ENCODE measurements around the gene MT2A. TPM values are rescaled to one million over a fixed set of nuclear protein-coding genes. Genes with fewer than 3 reads are reported as not detected.
"Not testable (repeated sequence)": the region's sequence is repeated elsewhere in the genome, so short reads cannot be mapped to it uniquely, and the experiment has no call there.

MT2A gene
- polyA plus RNA-seq (2012; ENCODE audit: insufficient read depth, insufficient read length), result 224 TPM

DNA sequence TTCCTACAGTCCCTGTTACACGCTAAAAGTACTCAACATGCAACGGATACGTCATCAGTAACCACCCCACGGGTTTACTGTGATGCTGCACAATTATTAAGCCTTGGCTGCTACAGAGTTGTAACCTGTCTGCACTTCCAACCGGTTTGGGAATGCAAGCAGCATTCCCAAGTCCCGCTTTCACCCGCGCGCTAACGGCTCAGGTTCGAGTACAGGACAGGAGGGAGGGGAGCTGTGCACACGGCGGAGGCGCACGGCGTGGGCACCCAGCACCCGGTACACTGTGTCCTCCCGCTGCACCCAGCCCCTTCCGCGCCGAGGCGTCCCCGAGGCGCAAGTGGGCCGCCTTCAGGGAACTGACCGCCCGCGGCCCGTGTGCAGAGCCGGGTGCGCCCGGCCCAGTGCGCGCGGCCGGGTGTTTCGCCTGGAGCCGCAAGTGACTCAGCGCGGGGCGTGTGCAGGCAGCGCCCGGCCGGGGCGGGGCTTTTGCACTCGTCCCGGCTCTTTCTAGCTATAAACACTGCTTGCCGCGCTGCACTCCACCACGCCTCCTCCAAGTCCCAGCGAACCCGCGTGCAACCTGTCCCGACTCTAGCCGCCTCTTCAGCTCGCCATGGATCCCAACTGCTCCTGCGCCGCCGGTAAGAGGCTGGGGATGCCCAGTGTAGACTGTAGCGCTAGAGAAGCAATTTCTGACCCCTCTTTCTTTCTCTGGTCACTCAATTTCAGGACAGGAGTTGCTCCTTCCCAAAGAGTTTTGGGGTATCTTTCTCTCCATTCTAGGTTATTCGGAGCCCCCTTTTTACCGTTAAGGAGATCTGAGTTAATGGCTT, at the start of gene MT2A:
Gene MT2A (plus strand): TSS at position 542 of the 833 bp plus-strand sequence. CDS start 72 bp downstream, at position 614.
- H3K4me3 ChIP-seq (ENCODE audit: low read length), result peak within 1 kb of the TSS; percentile 84
- DNase-seq (ENCODE audit: low read depth, low spot score), result peak; percentile 88

GRCh38 chr16:56559109-56559508, 49.3 kb upstream of the MT2A start:
- DNase-seq (ENCODE audit: low read depth, low spot score), result no peak
- no peak overlapping the region for H3K4me3 ChIP-seq (ENCODE audit: low read length)

DNA sequence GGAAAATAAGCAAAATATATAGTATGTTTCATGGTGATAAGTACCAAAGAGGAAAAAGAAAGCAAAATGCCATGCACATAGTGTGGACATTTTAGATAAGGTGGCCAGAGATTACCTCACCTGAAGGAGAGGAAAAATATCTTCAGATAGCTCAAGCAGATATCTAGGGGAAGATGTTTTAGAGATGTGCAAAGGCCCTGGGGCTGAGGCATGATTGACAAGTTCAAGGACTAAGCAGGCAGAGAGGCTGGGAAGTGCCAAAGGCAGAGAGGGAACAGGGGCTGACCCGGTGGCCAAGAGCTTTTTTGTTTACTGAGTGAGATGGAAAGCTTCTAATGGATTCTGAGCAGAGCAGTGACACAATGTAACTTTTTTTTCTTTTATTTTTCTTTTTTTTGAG, 47.9 kb upstream of the MT2A start:
- DNase-seq (ENCODE audit: low read depth, low spot score), result no peak
- no peak overlapping the region for H3K4me3 ChIP-seq (ENCODE audit: low read length)

DNA sequence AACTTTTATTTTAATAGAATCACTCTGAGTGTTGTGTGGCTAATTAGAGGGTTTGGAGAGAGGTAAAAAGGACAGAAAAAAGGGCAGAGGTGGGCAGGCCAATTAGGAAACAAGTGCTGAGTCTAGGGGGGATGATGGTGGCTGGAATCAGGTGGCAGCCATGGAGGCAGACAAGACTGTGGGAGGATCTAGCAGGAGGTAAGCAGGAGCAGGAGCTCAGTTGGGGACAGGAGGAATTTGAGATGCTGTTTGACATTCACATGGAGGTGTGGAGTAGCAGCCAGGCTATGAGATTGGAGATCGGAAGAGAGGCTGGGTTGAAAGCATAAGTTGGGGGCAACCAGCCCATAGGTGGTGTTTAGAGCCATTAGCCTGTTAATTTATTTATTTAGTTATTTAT, 47.3 kb upstream of the MT2A start:
- DNase-seq (ENCODE audit: low read depth, low spot score), result no peak
- no peak overlapping the region for H3K4me3 ChIP-seq (ENCODE audit: low read length)

DNA sequence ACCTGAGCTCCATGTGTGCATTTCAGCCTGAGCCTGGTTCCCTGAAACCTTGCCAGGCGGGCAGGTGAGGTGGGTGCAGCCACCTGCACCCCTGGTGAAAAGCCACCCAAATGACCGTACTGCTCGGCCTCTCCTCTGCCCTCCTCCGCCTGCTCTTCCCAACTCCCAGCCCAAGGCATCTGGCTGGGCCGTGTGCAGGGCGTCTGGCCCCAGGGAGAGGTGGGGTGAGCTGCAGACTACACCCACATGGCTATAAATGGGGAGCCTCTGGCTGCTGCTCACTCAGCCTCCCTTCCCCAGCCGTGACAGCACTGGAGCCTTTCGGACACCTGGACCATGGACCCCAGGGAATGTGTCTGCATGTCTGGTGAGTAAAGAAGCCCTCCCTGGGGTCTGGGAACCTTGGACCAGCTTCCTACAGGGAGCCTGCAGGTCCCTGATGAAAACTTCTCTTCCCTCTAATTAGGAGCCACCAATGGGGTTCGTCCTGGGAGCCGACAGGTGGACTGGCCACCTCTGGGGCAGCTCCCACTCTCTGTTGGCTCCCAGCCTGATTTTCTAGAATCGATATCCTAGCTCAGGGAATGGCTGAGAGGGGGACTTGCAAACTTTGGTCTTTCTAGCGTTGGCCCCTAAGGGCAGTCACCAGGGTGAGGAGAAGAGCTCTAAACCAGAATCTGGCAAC, 43.4 kb upstream of the MT2A start, which contains the start of gene MT4:
Gene MT4 (plus strand): TSS at position 281 of the 685 bp plus-strand sequence. CDS start 56 bp downstream, at position 337.
- DNase-seq (ENCODE audit: low read depth, low spot score), result no peak
- H3K4me3 ChIP-seq (ENCODE audit: low read length), result no peak within 1 kb of the TSS

GRCh38 chr16:56569971-56570370, 38.4 kb upstream of the MT2A start:
- DNase-seq (ENCODE audit: low read depth, low spot score), result no peak
- H3K4me3 ChIP-seq (ENCODE audit: low read length), result no peak overlapping the region

DNA sequence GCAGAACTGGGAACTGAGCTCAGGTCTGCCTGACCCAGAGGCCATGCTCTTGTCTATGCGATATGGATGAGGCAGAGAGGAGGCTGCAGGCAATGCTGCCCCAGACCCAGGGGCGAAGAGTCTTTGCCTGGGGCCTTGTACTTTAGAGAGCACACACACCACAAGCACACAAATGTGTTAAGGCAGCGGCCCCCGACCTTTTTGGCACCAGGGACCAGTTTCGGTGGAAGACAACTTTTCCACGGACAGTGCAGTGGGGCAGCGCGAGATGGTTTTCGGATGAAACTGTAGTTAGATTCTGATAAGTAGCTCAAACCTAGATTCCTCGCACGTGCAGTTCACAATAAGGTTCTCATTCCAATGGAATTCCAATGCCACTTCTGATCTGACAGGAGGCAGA, 36.9 kb upstream of the MT2A start:
- H3K4me3 ChIP-seq (ENCODE audit: low read length), result no peak overlapping the region
- DNase-seq (ENCODE audit: low read depth, low spot score), result no peak

GRCh38 chr16:56574625-56575024, 33.8 kb upstream of the MT2A start:
- no peak overlapping the region for H3K4me3 ChIP-seq (ENCODE audit: low read length)
- no peak for DNase-seq (ENCODE audit: low read depth, low spot score)

DNA sequence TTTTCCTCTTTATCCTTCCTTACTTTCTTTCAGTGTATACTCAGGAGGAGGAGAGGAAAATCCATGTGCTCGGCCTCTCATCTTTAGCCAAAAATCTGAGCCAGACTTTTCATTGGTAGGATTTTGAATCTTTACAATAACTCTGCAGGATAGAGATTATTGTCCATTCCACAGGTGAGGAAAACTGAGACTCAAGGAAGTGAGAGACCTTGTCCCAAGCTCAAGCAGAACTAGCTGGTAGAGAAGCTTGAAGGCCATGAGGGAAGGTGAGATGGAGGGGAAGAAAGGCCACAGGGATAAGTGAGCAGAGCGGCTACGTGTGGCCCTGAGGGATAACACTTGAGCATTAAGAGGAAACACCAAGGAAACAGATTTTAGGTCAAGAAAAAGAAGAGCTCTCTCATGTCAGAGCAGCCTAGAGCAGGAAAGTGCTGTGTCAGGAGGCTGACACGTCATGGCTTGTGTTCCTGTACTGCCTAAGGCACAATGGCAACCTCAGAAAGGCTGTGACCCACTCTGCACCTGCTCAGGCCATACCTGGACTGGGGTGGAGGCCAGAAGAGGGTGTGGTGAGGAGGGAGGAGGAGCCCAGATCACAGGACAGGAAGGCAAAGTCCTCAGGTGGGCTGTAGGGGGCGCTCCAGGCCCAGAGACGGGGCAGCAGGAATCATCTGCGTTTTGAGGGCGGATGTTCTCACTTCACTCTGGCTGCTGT, 31.6 kb upstream of the MT2A start:
- DNase-seq (ENCODE audit: low read depth, low spot score), result peak; percentile 60
- H3K4me3 ChIP-seq (ENCODE audit: low read length), result no peak overlapping the region

DNA sequence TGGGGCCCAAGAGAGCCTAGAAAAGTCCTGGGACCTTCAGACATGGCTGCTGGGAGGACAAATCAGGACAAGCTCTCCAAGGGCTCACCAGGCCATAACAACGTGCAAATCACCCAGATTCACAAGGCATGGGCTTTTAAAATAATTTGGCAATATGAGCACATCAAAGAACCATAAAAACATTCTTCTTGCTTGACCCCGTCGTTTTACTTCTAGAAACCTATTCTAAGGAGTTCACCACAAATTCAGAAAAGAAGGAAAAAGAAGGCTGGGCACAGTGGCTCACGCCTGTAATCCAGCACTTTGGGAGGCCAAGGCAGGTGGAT, 31.1 kb upstream of the MT2A start:
- DNase-seq (ENCODE audit: low read depth, low spot score), result no peak
- no peak overlapping the region for H3K4me3 ChIP-seq (ENCODE audit: low read length)

DNA sequence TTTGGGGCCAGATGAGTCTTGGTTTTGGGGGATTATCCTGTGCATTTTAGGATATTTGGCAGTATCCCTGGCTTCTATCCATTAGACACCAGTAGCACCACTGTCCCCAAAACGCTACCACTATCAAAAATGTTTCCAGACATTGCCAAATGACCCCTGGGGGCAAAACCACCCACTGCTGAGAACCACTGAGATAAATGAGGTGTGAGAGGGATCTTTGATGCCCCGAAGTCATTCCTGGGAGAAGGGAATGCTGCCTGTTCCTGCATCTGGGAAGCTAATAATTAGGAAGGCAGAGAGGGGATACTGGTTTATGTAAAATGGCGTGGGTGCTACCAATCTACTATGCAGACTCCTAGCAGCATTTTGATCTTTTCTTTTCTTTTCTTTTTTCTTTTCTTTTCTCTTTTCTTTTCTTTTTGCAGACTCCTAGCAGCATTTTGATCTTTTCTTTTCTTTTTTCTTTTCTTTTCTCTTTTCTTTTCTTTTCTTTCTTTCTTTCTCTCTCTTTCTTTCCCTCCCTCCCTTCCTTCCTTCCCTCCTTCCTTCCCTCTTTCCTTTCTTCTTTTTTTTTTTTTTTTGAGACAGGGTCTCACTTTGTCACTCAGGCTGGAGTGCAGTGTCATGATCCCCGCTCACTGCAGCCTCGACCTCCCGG, 27.9 kb upstream of the MT2A start:
- no peak overlapping the region for H3K4me3 ChIP-seq (ENCODE audit: low read length)

DNA sequence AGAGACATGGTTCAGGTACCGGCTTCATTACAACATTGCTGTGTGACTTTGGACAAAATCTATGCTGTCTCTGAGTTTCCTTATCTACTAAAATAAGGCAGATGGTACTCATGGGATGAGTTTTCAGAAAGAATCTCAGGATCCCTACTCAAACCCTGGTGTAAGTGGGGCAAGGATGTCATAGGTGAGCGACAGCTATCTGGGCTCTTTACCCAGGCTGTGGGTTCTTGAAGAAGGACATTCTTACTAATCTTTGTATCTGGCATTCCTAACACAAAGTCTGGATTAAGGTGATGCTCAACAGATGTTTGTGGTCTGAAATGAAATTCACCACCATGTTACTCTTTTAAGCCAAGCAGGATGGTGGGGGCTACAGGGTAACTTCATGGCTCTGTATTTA, 25.5 kb upstream of the MT2A start:
- DNase-seq (ENCODE audit: low read depth, low spot score); H3K4me3 ChIP-seq (ENCODE audit: low read length): not testable (repeated sequence)

More for the DNA sequence above, 27.9 kb upstream of the MT2A start:
- no peak for DNase-seq (ENCODE audit: low read depth, low spot score)

- DNase-seq (ENCODE audit: low read depth, low spot score), result no peak
- H3K4me3 ChIP-seq (ENCODE audit: low read length), result no peak overlapping the region
Measured at GRCh38 chr16:56583351-56584168, 24.8 kb upstream of the MT2A start.

DNA sequence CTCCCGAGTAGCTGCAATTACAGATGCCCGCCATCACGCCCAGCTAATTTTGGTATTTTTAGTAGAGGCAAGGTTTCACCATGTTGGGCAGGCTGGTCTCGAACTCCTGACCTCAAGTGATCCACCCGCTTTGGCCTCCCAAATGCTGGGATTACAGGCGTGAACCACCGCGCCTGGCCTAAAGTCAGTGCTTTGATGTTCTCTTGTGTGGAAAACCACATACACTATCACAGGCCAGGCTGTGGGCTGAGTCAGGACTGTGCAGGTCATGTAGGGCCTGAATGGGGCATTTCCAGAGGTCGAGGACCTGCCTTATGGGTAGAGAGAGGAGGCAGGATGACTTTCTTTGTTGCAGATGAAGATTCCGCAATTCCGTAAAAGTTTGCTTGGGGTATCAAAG, 24.1 kb upstream of the MT2A start:
- no peak overlapping the region for H3K4me3 ChIP-seq (ENCODE audit: low read length)
- no peak for DNase-seq (ENCODE audit: low read depth, low spot score)

- H3K4me3 ChIP-seq (ENCODE audit: low read length), result no peak overlapping the region
Measured at GRCh38 chr16:56588781-56589140, 19.6 kb upstream of the MT2A start.

GRCh38 chr16:56589141-56590039, 19.0 kb upstream of the MT2A start, which contains the start of gene MT3:
Gene MT3 (plus strand): TSS chr16:56589528. CDS start chr16:56589591, 63 bp downstream.
- DNase-seq (ENCODE audit: low read depth, low spot score), result no peak
- H3K4me3 ChIP-seq (ENCODE audit: low read length), result peak within 1 kb of the TSS; percentile 15; the same call in 1 of the 2 replicates

More at GRCh38 chr16:56588781-56589140, 19.6 kb upstream of the MT2A start:
- no peak for DNase-seq (ENCODE audit: low read depth, low spot score)

- no peak overlapping the region for H3K4me3 ChIP-seq (ENCODE audit: low read length)
- DNase-seq (ENCODE audit: low read depth, low spot score), result no peak
Measured at GRCh38 chr16:56591377-56592060, 16.9 kb upstream of the MT2A start.

All from Jurkat, Clone E6-1 (cell line).